ENCODE data around the gene MAN2C1. TPM values are rescaled to one million over a fixed set of nuclear protein-coding genes. Genes with fewer than 3 reads are reported as not detected.
"Not testable (repeated sequence)": the region's sequence is repeated elsewhere in the genome, so short reads cannot be mapped to it uniquely, and the experiment has no call there.

Gene MAN2C1
- total RNA-seq, 1 donor from 2014 or later = 237 TPM

GRCh38 chr15:75314552-75315290 is 53.7 kb downstream of the MAN2C1 start:
- H3K27me3 Mint-ChIP-seq (ENCODE audit: unreplicated experiment) = peaks cover 6% of the 10 kb centered on the region

GRCh38 chr15:75313116-75313845 is 55.1 kb downstream of the MAN2C1 start:
- DNase-seq (ENCODE audit: low spot score) = no peak
- no peak for TF ChIP-seq CTCF (IDR thresholded peaks at IDR 0.05; ENCODE audit: unreplicated experiment)
- no peak overlapping the region for H3K4me3 Mint-ChIP-seq (ENCODE audit: unreplicated experiment)
- H3K9me3 Mint-ChIP-seq (ENCODE audit: unreplicated experiment) = no peaks in the 10 kb centered on the region
- peaks cover 4% of the 10 kb centered on the region for H3K27me3 Mint-ChIP-seq (ENCODE audit: unreplicated experiment)
- peak overlapping the region; percentile 6 for H3K27ac Mint-ChIP-seq (ENCODE audit: unreplicated experiment)
- no peaks in the 10 kb centered on the region for H3K4me1 Mint-ChIP-seq (ENCODE audit: unreplicated experiment)
- H3K36me3 Mint-ChIP-seq (ENCODE audit: low read depth, unreplicated experiment) = no peaks in the 10 kb centered on the region

More at GRCh38 chr15:75314552-75315290, 53.7 kb downstream of the MAN2C1 start:
- DNase-seq (ENCODE audit: low spot score) = no peak
- no peak overlapping the region for H3K27ac Mint-ChIP-seq (ENCODE audit: unreplicated experiment)
- H3K4me3 Mint-ChIP-seq (ENCODE audit: unreplicated experiment) = no peak overlapping the region
- H3K9me3 Mint-ChIP-seq (ENCODE audit: unreplicated experiment) = no peaks in the 10 kb centered on the region
- no peak for TF ChIP-seq CTCF (IDR thresholded peaks at IDR 0.05; ENCODE audit: unreplicated experiment)
- H3K36me3 Mint-ChIP-seq (ENCODE audit: low read depth, unreplicated experiment) = no peaks in the 10 kb centered on the region
- H3K4me1 Mint-ChIP-seq (ENCODE audit: unreplicated experiment) = no peaks in the 10 kb centered on the region

GRCh38 chr15:75312548-75312947 is 55.9 kb downstream of the MAN2C1 start:
- not testable (repeated sequence) for DNase-seq (ENCODE audit: low spot score); H3K4me1 Mint-ChIP-seq (ENCODE audit: unreplicated experiment); H3K9me3 Mint-ChIP-seq (ENCODE audit: unreplicated experiment); H3K4me3 Mint-ChIP-seq (ENCODE audit: unreplicated experiment); H3K36me3 Mint-ChIP-seq (ENCODE audit: low read depth, unreplicated experiment); H3K27me3 Mint-ChIP-seq (ENCODE audit: unreplicated experiment); H3K27ac Mint-ChIP-seq (ENCODE audit: unreplicated experiment)

- peaks cover 4% of the 10 kb centered on the region for H3K27me3 Mint-ChIP-seq (ENCODE audit: unreplicated experiment)
- no peaks in the 10 kb centered on the region for H3K4me1 Mint-ChIP-seq (ENCODE audit: unreplicated experiment)
- H3K27ac Mint-ChIP-seq (ENCODE audit: unreplicated experiment) = no peak overlapping the region
- H3K9me3 Mint-ChIP-seq (ENCODE audit: unreplicated experiment) = no peaks in the 10 kb centered on the region
- H3K4me3 Mint-ChIP-seq (ENCODE audit: unreplicated experiment) = no peak overlapping the region
- DNase-seq (ENCODE audit: low spot score) = no peak
- no peaks in the 10 kb centered on the region for H3K36me3 Mint-ChIP-seq (ENCODE audit: low read depth, unreplicated experiment)
- no peak for TF ChIP-seq CTCF (IDR thresholded peaks at IDR 0.05; ENCODE audit: unreplicated experiment)
These were observed 58.7 kb downstream of the MAN2C1 start for GRCh38 chr15:75309711-75310110.

GRCh38 chr15:75307778-75308390 is 60.5 kb downstream of the MAN2C1 start:
- Mint-ChIP-seq H3K4me1 (ENCODE audit: unreplicated experiment) (no peaks in the 10 kb centered on the region), H3K27me3 (ENCODE audit: unreplicated experiment) (peaks cover 1% of the 10 kb centered on the region), H3K27ac (ENCODE audit: unreplicated experiment) (no peak overlapping the region)

More at GRCh38 chr15:75307778-75308390, 60.5 kb downstream of the MAN2C1 start:
- Mint-ChIP-seq H3K9me3 (ENCODE audit: unreplicated experiment) (no peaks in the 10 kb centered on the region), H3K4me3 (ENCODE audit: unreplicated experiment) (no peak overlapping the region), H3K36me3 (ENCODE audit: low read depth, unreplicated experiment) (no peaks in the 10 kb centered on the region)
- DNase-seq (ENCODE audit: low spot score) = peak; percentile 74
- peak; percentile 31 for TF ChIP-seq CTCF (IDR thresholded peaks at IDR 0.05; ENCODE audit: unreplicated experiment)
